A673 (cell line): ENCODE measurements around the gene IAH1.
"Not testable (repeated sequence)": the region's sequence is repeated elsewhere in the genome, so short reads cannot be mapped to it uniquely, and the experiment has no call there.

ENCODE experiments used
- EZH2 ChIP-seq: fragments of 200-600 bp; sonication (generic); IDR thresholded peaks from 2 replicates; pipeline ENCODE4 v1.6.1; 2017; ENCODE audit warnings: borderline replicate concordance, low read depth, mild to moderate bottlenecking, mixed read lengths, antibody characterized with exemption, low read length; ENCODE audit not compliant: poor library complexity, severe bottlenecking
- TF ChIP-seq, protein P1 (sequence below): fragments of 300-800, 200-600 bp; sonication (generic); conservative IDR thresholded peaks from 2 replicates; pipeline ENCODE4 v1.5.1; 2017; ENCODE audit warnings: low read depth, mild to moderate bottlenecking, antibody characterized with exemption, low read length, moderate library complexity, mixed read lengths

DNA sequence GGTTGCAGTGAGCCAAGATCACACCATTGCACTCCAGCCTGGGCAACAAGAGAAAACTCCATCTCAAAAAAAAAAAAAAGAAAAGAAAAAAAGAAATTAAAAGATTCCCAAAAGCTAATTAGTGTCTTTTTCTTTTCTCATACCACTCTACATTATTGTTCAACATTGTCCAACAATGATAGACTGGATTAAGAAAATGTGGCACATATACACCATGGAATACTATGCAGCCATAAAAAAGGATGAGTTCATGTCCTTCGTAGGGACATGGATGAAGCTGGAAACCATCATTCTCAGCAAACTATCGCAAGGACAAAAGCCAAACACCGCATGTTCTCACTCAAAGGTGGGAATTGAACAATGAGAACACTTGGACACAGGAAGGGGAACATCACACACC, 39.6 kb downstream of the IAH1 start:
- TF ChIP-seq, protein P1, sequence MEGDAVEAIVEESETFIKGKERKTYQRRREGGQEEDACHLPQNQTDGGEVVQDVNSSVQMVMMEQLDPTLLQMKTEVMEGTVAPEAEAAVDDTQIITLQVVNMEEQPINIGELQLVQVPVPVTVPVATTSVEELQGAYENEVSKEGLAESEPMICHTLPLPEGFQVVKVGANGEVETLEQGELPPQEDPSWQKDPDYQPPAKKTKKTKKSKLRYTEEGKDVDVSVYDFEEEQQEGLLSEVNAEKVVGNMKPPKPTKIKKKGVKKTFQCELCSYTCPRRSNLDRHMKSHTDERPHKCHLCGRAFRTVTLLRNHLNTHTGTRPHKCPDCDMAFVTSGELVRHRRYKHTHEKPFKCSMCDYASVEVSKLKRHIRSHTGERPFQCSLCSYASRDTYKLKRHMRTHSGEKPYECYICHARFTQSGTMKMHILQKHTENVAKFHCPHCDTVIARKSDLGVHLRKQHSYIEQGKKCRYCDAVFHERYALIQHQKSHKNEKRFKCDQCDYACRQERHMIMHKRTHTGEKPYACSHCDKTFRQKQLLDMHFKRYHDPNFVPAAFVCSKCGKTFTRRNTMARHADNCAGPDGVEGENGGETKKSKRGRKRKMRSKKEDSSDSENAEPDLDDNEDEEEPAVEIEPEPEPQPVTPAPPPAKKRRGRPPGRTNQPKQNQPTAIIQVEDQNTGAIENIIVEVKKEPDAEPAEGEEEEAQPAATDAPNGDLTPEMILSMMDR = not testable (repeated sequence)
- not testable (repeated sequence) for TF ChIP-seq EZH2
